Measurements from ENCODE around the gene DCDC1. TPM values are rescaled to one million over a fixed set of nuclear protein-coding genes. Genes with fewer than 3 reads are reported as not detected.

The DCDC1 gene
- total RNA-seq, 2 experiments from 2014 or later = 0.13 TPM; not detected in 1

DNA sequence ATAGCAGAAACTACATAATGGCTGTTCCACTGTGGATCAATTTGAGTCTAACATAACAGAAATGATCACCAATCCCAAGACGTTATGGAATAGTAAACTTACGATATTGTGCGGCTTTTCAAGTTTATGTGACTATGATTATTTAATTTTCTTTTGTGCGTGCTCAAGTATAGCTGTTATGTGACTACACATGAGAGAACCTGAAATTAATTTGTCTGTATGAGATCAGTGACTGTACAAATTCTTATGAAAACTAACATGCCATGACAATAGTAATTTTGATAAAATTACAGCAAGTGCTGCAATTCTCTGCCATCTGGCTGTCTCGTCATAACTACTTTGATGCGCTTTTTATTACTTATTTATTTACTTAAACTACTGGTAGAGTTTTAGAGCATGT is 343.2 kb downstream of the DCDC1 start:
- no TSS peak for BruUV-seq (replicated peaks)
- ChIA-PET POLR2A (no interaction called here), CTCF (ENCODE audit: unreplicated experiment) (no interaction called here)
- TF ChIP-seq EZH2phosphoT487 (IDR thresholded peaks at IDR 0.05; ENCODE audit: borderline replicate concordance, low read depth, low read length) = no peak
- TF ChIP-seq, protein P1, sequence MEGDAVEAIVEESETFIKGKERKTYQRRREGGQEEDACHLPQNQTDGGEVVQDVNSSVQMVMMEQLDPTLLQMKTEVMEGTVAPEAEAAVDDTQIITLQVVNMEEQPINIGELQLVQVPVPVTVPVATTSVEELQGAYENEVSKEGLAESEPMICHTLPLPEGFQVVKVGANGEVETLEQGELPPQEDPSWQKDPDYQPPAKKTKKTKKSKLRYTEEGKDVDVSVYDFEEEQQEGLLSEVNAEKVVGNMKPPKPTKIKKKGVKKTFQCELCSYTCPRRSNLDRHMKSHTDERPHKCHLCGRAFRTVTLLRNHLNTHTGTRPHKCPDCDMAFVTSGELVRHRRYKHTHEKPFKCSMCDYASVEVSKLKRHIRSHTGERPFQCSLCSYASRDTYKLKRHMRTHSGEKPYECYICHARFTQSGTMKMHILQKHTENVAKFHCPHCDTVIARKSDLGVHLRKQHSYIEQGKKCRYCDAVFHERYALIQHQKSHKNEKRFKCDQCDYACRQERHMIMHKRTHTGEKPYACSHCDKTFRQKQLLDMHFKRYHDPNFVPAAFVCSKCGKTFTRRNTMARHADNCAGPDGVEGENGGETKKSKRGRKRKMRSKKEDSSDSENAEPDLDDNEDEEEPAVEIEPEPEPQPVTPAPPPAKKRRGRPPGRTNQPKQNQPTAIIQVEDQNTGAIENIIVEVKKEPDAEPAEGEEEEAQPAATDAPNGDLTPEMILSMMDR (conservative IDR thresholded peaks at IDR 0.05; ENCODE audit: low read length) = no peak
- no peak overlapping the region for H3K4me3 ChIP-seq (ENCODE audit: low read depth, low read length, poor library complexity, severe bottlenecking)
- no peak overlapping the region for H2AFZ ChIP-seq (ENCODE audit: low read length)
- H3K27ac ChIP-seq (ENCODE audit: low read depth, low read length, poor library complexity, severe bottlenecking) = no peak overlapping the region
- no peaks in the 10 kb centered on the region for H3K79me2 ChIP-seq (ENCODE audit: insufficient read depth, low read depth, low read length)
- H3K9me3 ChIP-seq (ENCODE audit: low read length) = no peaks in the 10 kb centered on the region
- H3K4me2 ChIP-seq (ENCODE audit: low read length) = no peak overlapping the region
- DNase-seq (ENCODE audit: low spot score) = no peak
- H3K36me3 ChIP-seq (ENCODE audit: insufficient read depth, low read length) = no peaks in the 10 kb centered on the region
- H4K20me1 ChIP-seq (ENCODE audit: insufficient read depth, low read length) = no peaks in the 10 kb centered on the region
- H3K4me1 ChIP-seq (ENCODE audit: insufficient read depth, low read length, poor library complexity, severe bottlenecking) = no peaks in the 10 kb centered on the region
- no peaks in the 10 kb centered on the region for H3K9me2 ChIP-seq (ENCODE audit: insufficient read depth, low read length)
- intact Hi-C loops (cut with micrococcal nuclease; ENCODE audit: unreplicated experiment) = no loop called here

DNA sequence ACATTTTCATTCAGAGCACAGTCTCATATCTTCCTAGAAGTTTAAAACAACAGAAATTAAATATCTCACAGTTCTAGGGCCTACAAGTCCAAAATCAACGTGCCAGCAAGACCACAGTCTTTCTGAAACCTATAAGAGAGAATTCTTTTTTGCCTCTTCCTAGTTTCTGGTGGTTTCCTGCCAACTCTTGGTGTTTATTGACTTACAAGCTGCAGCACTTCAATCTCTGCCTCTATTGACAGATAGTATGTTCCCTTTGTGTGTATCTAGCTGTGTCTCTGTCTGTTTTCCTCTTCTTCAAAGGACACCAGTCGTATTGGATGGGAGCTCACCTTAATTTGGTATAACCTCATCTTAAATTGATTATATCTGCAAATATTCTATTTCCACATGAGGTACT is 347.5 kb downstream of the DCDC1 start:
- Histone ChIP-seq H3K4me1 (ENCODE audit: insufficient read depth, low read length, poor library complexity, severe bottlenecking) (no peaks in the 10 kb centered on the region), H3K79me2 (ENCODE audit: insufficient read depth, low read depth, low read length) (no peaks in the 10 kb centered on the region), H3K9me2 (ENCODE audit: insufficient read depth, low read length) (no peaks in the 10 kb centered on the region), H3K27ac (ENCODE audit: low read depth, low read length, poor library complexity, severe bottlenecking) (no peak overlapping the region), H3K4me2 (ENCODE audit: low read length) (no peak overlapping the region), H4K20me1 (ENCODE audit: insufficient read depth, low read length) (no peaks in the 10 kb centered on the region), H3K4me3 (ENCODE audit: low read depth, low read length, poor library complexity, severe bottlenecking) (no peak overlapping the region), H2AFZ (ENCODE audit: low read length) (no peak overlapping the region), H3K9me3 (ENCODE audit: low read length) (no peaks in the 10 kb centered on the region), H3K36me3 (ENCODE audit: insufficient read depth, low read length) (no peaks in the 10 kb centered on the region)
- intact Hi-C loops (cut with micrococcal nuclease; ENCODE audit: unreplicated experiment) = no loop called here
- DNase-seq (ENCODE audit: low spot score) = no peak
- ChIA-PET POLR2A (no interaction called here), CTCF (ENCODE audit: unreplicated experiment) (no interaction called here)
- BruUV-seq (replicated peaks) = no TSS peak
- TF ChIP-seq EZH2phosphoT487 (IDR thresholded peaks at IDR 0.05; ENCODE audit: borderline replicate concordance, low read depth, low read length) = no peak
- TF ChIP-seq, protein P1 (conservative IDR thresholded peaks at IDR 0.05; ENCODE audit: low read length) = no peak

DNA sequence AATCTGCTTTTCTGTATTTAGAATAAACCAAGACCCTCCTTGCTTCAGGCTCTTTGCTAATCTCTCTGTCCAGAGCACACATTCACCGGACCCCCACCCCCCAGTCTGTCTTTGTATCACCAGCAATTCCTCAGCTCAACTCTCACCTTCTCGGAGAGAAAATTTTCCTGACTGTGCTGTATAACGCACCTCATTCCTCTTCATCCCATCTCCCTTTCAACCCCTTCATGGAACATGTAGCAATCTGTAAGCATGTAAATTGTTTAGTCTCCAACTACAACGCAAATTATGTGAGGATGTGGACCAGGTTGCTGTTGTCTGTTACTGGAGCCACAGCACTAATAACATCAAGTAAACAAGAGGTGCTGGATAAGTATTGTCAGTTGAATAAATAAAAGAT is 349.8 kb downstream of the DCDC1 start:
- TF ChIP-seq EZH2phosphoT487 (IDR thresholded peaks at IDR 0.05; ENCODE audit: borderline replicate concordance, low read depth, low read length) = no peak
- TF ChIP-seq, protein P1 (conservative IDR thresholded peaks at IDR 0.05; ENCODE audit: low read length) = no peak
- no peaks in the 10 kb centered on the region for H3K9me3 ChIP-seq (ENCODE audit: low read length)
- intact Hi-C loops (cut with micrococcal nuclease; ENCODE audit: unreplicated experiment) = no loop called here
- H3K4me2 ChIP-seq (ENCODE audit: low read length) = no peak overlapping the region
- CTCF ChIA-PET (ENCODE audit: unreplicated experiment) = no interaction called here
- no TSS peak for BruUV-seq (replicated peaks)
- no peak overlapping the region for H3K4me3 ChIP-seq (ENCODE audit: low read depth, low read length, poor library complexity, severe bottlenecking)
- no peaks in the 10 kb centered on the region for H3K79me2 ChIP-seq (ENCODE audit: insufficient read depth, low read depth, low read length)
- H4K20me1 ChIP-seq (ENCODE audit: insufficient read depth, low read length) = no peaks in the 10 kb centered on the region
- H3K9me2 ChIP-seq (ENCODE audit: insufficient read depth, low read length) = no peaks in the 10 kb centered on the region
- no peak overlapping the region for H2AFZ ChIP-seq (ENCODE audit: low read length)
- no peak overlapping the region for H3K27ac ChIP-seq (ENCODE audit: low read depth, low read length, poor library complexity, severe bottlenecking)
- no peaks in the 10 kb centered on the region for H3K4me1 ChIP-seq (ENCODE audit: insufficient read depth, low read length, poor library complexity, severe bottlenecking)
- no peaks in the 10 kb centered on the region for H3K36me3 ChIP-seq (ENCODE audit: insufficient read depth, low read length)
- DNase-seq (ENCODE audit: low spot score) = no peak
- POLR2A ChIA-PET = no interaction called here
